NB4 (cell line): ENCODE measurements around the gene WDR89.
"Not testable (repeated sequence)": the region's sequence is repeated elsewhere in the genome, so short reads cannot be mapped to it uniquely, and the experiment has no call there.

Experiments
- DNase-seq: peaks from one replicate; pipeline ENCODE4 v3.0.0; 2010; ENCODE audit warnings: low read depth
- H3K4me3 ChIP-seq: one replicate; pipeline ENCODE4 v1.5.1; 2011; ENCODE audit warnings: mild to moderate bottlenecking, low read depth, low read length, moderate library complexity
- MYC ChIP-seq: IDR thresholded peaks from 2 replicates; pipeline ENCODE4 v1.6.1; 2011; ENCODE audit warnings: low read depth, low read length
- POLR2A ChIP-seq: IDR thresholded peaks from 2 replicates; pipeline ENCODE4 v1.6.1; 2011; ENCODE audit warnings: mild to moderate bottlenecking; ENCODE audit not compliant: insufficient read length; ENCODE audit errors: extremely low read depth
- TF ChIP-seq, protein P1 (sequence below): IDR thresholded peaks from 2 replicates; pipeline ENCODE4 v1.6.1; 2011; ENCODE audit warnings: low read depth, low read length
- TF ChIP-seq, protein P2 (sequence below): IDR thresholded peaks from one replicate; pipeline ENCODE4 v1.5.1; 2012; ENCODE audit warnings: low read depth, low read length

The WDR89 gene

GRCh38 chr14:63647696-63648410 lies 6.2 kb upstream of the WDR89 start:
- no peak for DNase-seq
- TF ChIP-seq, protein P1, sequence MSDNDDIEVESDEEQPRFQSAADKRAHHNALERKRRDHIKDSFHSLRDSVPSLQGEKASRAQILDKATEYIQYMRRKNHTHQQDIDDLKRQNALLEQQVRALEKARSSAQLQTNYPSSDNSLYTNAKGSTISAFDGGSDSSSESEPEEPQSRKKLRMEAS: no peak
- TF ChIP-seq MYC (no peak), POLR2A (no peak)
- TF ChIP-seq, protein P2, sequence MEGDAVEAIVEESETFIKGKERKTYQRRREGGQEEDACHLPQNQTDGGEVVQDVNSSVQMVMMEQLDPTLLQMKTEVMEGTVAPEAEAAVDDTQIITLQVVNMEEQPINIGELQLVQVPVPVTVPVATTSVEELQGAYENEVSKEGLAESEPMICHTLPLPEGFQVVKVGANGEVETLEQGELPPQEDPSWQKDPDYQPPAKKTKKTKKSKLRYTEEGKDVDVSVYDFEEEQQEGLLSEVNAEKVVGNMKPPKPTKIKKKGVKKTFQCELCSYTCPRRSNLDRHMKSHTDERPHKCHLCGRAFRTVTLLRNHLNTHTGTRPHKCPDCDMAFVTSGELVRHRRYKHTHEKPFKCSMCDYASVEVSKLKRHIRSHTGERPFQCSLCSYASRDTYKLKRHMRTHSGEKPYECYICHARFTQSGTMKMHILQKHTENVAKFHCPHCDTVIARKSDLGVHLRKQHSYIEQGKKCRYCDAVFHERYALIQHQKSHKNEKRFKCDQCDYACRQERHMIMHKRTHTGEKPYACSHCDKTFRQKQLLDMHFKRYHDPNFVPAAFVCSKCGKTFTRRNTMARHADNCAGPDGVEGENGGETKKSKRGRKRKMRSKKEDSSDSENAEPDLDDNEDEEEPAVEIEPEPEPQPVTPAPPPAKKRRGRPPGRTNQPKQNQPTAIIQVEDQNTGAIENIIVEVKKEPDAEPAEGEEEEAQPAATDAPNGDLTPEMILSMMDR: no peak
- H3K4me3 ChIP-seq: no peak overlapping the region

DNA sequence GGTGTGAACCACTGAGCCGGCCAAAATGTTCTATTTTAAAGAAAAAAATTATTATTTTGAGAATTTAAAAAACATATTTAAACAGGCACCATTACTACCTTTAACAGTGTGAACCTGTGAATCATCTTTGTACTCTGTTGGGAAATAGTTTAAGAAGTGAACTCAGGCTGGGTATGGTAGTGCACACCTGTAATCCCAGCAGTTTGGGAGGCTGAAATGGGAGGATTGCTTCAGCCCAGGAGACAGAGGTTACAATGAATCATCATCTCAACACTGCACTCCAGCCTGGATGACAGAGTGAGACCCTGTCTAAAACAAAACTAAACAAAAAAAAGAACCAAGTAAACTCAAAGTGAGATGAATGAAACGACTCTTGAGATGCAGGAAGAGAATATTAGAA lies 3.1 kb upstream of the WDR89 start:
- TF ChIP-seq POLR2A (no peak), MYC (no peak)
- TF ChIP-seq, protein P1: no peak
- TF ChIP-seq, protein P2: no peak
- no peak for DNase-seq
- no peak overlapping the region for H3K4me3 ChIP-seq

GRCh38 chr14:63642656-63643382 lies 1.1 kb upstream of the WDR89 start:
- H3K4me3 ChIP-seq: peak overlapping the region; percentile 96
- TF ChIP-seq POLR2A (no peak), MYC (no peak)
- TF ChIP-seq, protein P2: no peak
- TF ChIP-seq, protein P1: no peak
- peak; percentile 14 for DNase-seq

DNA sequence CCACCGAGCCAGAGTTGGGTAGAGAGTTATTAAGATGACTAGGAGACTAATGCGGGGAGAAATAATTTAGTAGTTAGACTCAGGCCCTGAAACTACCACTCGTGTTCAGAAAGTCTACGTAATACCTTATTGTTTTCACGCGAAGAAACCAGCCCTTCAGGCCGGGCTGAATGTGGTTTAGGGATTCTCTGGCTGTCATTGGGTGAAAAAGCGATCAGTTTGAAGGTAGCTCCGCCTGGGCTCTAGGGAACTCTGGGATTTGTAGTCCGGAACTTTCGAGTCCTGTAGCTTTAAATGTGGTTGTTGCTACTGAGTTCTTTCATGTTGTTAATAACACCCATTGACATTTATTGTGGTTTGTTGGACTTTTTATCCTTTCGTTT lies 549 bp upstream of the WDR89 start:
- TF ChIP-seq POLR2A: peak; percentile 18
- no peak for TF ChIP-seq MYC
- peak; percentile 93 for DNase-seq
- peak overlapping the region; percentile 96 for H3K4me3 ChIP-seq

- H3K4me3 ChIP-seq: no peak overlapping the region
- TF ChIP-seq, protein P2: no peak
- TF ChIP-seq POLR2A (no peak), MYC (no peak)
- TF ChIP-seq, protein P1: no peak
- DNase-seq: no peak
Observed at GRCh38 chr14:63638493-63638892, 3.2 kb downstream of the WDR89 start.

GRCh38 chr14:63636094-63636635 lies 5.5 kb downstream of the WDR89 start:
- not testable (repeated sequence) for DNase-seq, H3K4me3 ChIP-seq
